ENCODE measurements around the gene KCNJ6. TPM values are rescaled to one million over a fixed set of nuclear protein-coding genes. Genes with fewer than 3 reads are reported as not detected.
"Not testable (repeated sequence)": the region's sequence is repeated elsewhere in the genome, so short reads cannot be mapped to it uniquely, and the experiment has no call there.

Gene KCNJ6
- total RNA-seq, 1 donor from 2014 or later: not detected

GRCh38 chr21:37684115-37684493 is 232.2 kb downstream of the KCNJ6 start:
- DNase-seq (ENCODE audit: low spot score): no peak

GRCh38 chr21:37683396-37684114 is 232.7 kb downstream of the KCNJ6 start:
- no peak for DNase-seq (ENCODE audit: low spot score)

GRCh38 chr21:37682966-37683365 is 233.3 kb downstream of the KCNJ6 start:
- no peak for DNase-seq (ENCODE audit: low spot score)

GRCh38 chr21:37677006-37677405 is 239.3 kb downstream of the KCNJ6 start:
- no peak for DNase-seq (ENCODE audit: low spot score)

GRCh38 chr21:37675202-37675801 is 241.0 kb downstream of the KCNJ6 start:
- no peak for DNase-seq (ENCODE audit: low spot score)

- DNase-seq (ENCODE audit: low spot score): no peak
These were observed 242.3 kb downstream of the KCNJ6 start for GRCh38 chr21:37673801-37674575.

- no peak for DNase-seq (ENCODE audit: low spot score)
These were observed 244.9 kb downstream of the KCNJ6 start for GRCh38 chr21:37671381-37671780.

- DNase-seq (ENCODE audit: low spot score): no peak
These were observed 245.4 kb downstream of the KCNJ6 start for GRCh38 chr21:37670883-37671282.

- DNase-seq (ENCODE audit: low spot score): no peak
These were observed 247.0 kb downstream of the KCNJ6 start for GRCh38 chr21:37669249-37669648.

- no peak for DNase-seq (ENCODE audit: low spot score)
These were observed 247.6 kb downstream of the KCNJ6 start for GRCh38 chr21:37668462-37669239.

GRCh38 chr21:37667380-37667779 is 248.9 kb downstream of the KCNJ6 start:
- DNase-seq (ENCODE audit: low spot score): no peak

- DNase-seq (ENCODE audit: low spot score): no peak
These were observed 250.8 kb downstream of the KCNJ6 start for GRCh38 chr21:37665230-37666024.

- not testable (repeated sequence) for DNase-seq (ENCODE audit: low spot score)
These were observed 254.0 kb downstream of the KCNJ6 start for GRCh38 chr21:37662227-37662626.

- DNase-seq (ENCODE audit: low spot score): no peak
These were observed 255.5 kb downstream of the KCNJ6 start for GRCh38 chr21:37660709-37661108.

- DNase-seq (ENCODE audit: low spot score): no peak
These were observed 256.4 kb downstream of the KCNJ6 start for GRCh38 chr21:37659874-37660273.

GRCh38 chr21:37658817-37659458 is 257.3 kb downstream of the KCNJ6 start:
- no peak for DNase-seq (ENCODE audit: low spot score)

- DNase-seq (ENCODE audit: low spot score): no peak
These were observed 258.0 kb downstream of the KCNJ6 start for GRCh38 chr21:37658121-37658816.

GRCh38 chr21:37656899-37657298 is 259.4 kb downstream of the KCNJ6 start:
- no peak for DNase-seq (ENCODE audit: low spot score)

GRCh38 chr21:37655611-37656300 is 260.5 kb downstream of the KCNJ6 start:
- no peak for DNase-seq (ENCODE audit: low spot score)

Measured in mesenteric fat pad (tissue), 1 donor.